Measurements from ENCODE around the gene CDH4. TPM values are rescaled to one million over a fixed set of nuclear protein-coding genes. Genes with fewer than 3 reads are reported as not detected.

The CDH4 gene
- total and polyA plus RNA-seq, 9 donors = 0.12 to 4.4 (median 0.36) TPM

GRCh38 chr20:61937963-61938838 lies 686.1 kb downstream of the CDH4 start:
- 82 to 85% (median 85%) methylated on average over 30 to 31 of the region's 31 CpGs for WGBS, 3 donors
- no peaks in the 10 kb centered on the region for H3K27me3 ChIP-seq

GRCh38 chr20:61938839-61939690 lies 687.0 kb downstream of the CDH4 start:
- 68 to 82% (median 82%) methylated on average over 27 of the region's 27 CpGs for WGBS, 3 donors

More at GRCh38 chr20:61937963-61938838, 686.1 kb downstream of the CDH4 start:
- no peak overlapping the region for H3K4me3 ChIP-seq
- intact Hi-C loops (cut with DNase I) = no loop called here
- no peaks in the 10 kb centered on the region for H3K4me1 ChIP-seq (ENCODE audit: insufficient read depth)
- no peaks in the 10 kb centered on the region for H3K36me3 ChIP-seq
- no peak overlapping the region for H3K27ac ChIP-seq
- DNase-seq = no peak
- H3K9me3 ChIP-seq = no peaks in the 10 kb centered on the region
- no peak for TF ChIP-seq CTCF (IDR thresholded peaks at IDR 0.05)
- TF ChIP-seq POLR2A (IDR thresholded peaks at IDR 0.05) = no peak
- no peak for TF ChIP-seq EP300 (IDR thresholded peaks at IDR 0.05)

GRCh38 chr20:61939691-61940360 lies 687.8 kb downstream of the CDH4 start:
- H3K27ac ChIP-seq = no peak overlapping the region
- 82 to 89% (median 84%) methylated on average over 13 of the region's 13 CpGs for WGBS, 3 donors
- H3K4me3 ChIP-seq = no peak overlapping the region
- H3K27me3 ChIP-seq = no peaks in the 10 kb centered on the region
- intact Hi-C loops (cut with DNase I) = no loop called here
- no peaks in the 10 kb centered on the region for H3K4me1 ChIP-seq (ENCODE audit: insufficient read depth)
- no peaks in the 10 kb centered on the region for H3K9me3 ChIP-seq
- TF ChIP-seq POLR2A (IDR thresholded peaks at IDR 0.05) (no peak), CTCF (IDR thresholded peaks at IDR 0.05) (no peak), EP300 (IDR thresholded peaks at IDR 0.05) (no peak)
- peak in 1 of 5 donors; percentile 1 for DNase-seq
- no peaks in the 10 kb centered on the region for H3K36me3 ChIP-seq

More at GRCh38 chr20:61938839-61939690, 687.0 kb downstream of the CDH4 start:
- peak in 1 of 5 donors; percentile 14 for DNase-seq
- H3K36me3 ChIP-seq = no peaks in the 10 kb centered on the region
- no peaks in the 10 kb centered on the region for H3K9me3 ChIP-seq
- intact Hi-C loops (cut with DNase I) = no loop called here
- no peaks in the 10 kb centered on the region for H3K27me3 ChIP-seq
- H3K27ac ChIP-seq = no peak overlapping the region
- TF ChIP-seq CTCF (IDR thresholded peaks at IDR 0.05) = no peak
- TF ChIP-seq POLR2A (IDR thresholded peaks at IDR 0.05) = no peak
- no peak for TF ChIP-seq EP300 (IDR thresholded peaks at IDR 0.05)
- no peak overlapping the region for H3K4me3 ChIP-seq
- H3K4me1 ChIP-seq (ENCODE audit: insufficient read depth) = no peaks in the 10 kb centered on the region

- Histone ChIP-seq H3K27me3 (no peaks in the 10 kb centered on the region), H3K27ac (no peak overlapping the region), H3K4me3 (no peak overlapping the region), H3K4me1 (ENCODE audit: insufficient read depth) (no peaks in the 10 kb centered on the region), H3K36me3 (no peaks in the 10 kb centered on the region), H3K9me3 (no peaks in the 10 kb centered on the region)
- 78 to 83% (median 79%) methylated on average over 17 of the region's 17 CpGs for WGBS, 3 donors
- TF ChIP-seq EP300 (IDR thresholded peaks at IDR 0.05) (no peak), CTCF (IDR thresholded peaks at IDR 0.05) (no peak)
- intact Hi-C loops (cut with DNase I) = no loop called here
- peak in 1 of 5 donors; percentile 17 for DNase-seq
Measured at GRCh38 chr20:61940491-61940890, 688.4 kb downstream of the CDH4 start.

Measured in ovary (tissue), 9 donors.